K562 (cell line): ENCODE measurements around the gene GPRASP3. TPM values are rescaled to one million over a fixed set of nuclear protein-coding genes. Genes with fewer than 3 reads are reported as not detected.

Source experiments
- ARID3A ChIP-seq: IDR thresholded peaks from 2 replicates; pipeline ENCODE4 v1.6.1; 2012; ENCODE audit warnings: low read depth, low read length, improper control_type of control experiment, borderline replicate concordance
- polyA plus RNA-seq, 8 experiments: library from polyadenylated mRNA; depleted of rRNA in 4 of 8; stranded (reverse) in 5 of 8; unstranded in 3 of 8; fragments of >200 nt; fragmentation: Nextera tagmentation in 2 of 8; fragmentation: Illumina TruSeq in 1 of 8; extraction: Ambion mirVana in 2 of 8; extraction: Trizol in 1 of 8; gene quantifications; 2 replicates each; pipeline versions ENCODE4 v1.2.1 to v1.2.3, GENCODE V29; 2011 to 2014; ENCODE audit warnings: inconsistent platforms in 1 of 8, missing spikeins in 1 of 8
- total RNA-seq, 7 experiments: library from RNA; depleted of rRNA in 6 of 7; stranded (reverse); fragments of >200 nt in 6 of 7; fragmentation: Illumina TruSeq in 2 of 7; extraction: Trizol in 2 of 7; gene quantifications; 2 replicates each; pipeline versions ENCODE4 v1.2.1 to v1.2.3, GENCODE V29; 2011 to 2021; ENCODE audit warnings: low replicate concordance in 1 of 7
- TF ChIP-seq, protein P1 (sequence below): fragments of 200-800 bp; sonication (Bioruptor generic); IDR thresholded peaks from 2 replicates; pipeline ENCODE4 v1.6.1; 2016; ENCODE audit warnings: missing genetic modification characterization, missing compliant biosample characterization

GPRASP3 gene
- total and polyA plus RNA-seq, 9 of the 15 experiments (the other 6 are each of a cell fraction or from before 2014, with no cell fraction given), result 0.50 to 1.9 (median 1.1) TPM

GRCh38 chrX:102711872-102712215 lies 8.7 kb upstream of the GPRASP3 start (continued):
- TF ChIP-seq, protein P1, sequence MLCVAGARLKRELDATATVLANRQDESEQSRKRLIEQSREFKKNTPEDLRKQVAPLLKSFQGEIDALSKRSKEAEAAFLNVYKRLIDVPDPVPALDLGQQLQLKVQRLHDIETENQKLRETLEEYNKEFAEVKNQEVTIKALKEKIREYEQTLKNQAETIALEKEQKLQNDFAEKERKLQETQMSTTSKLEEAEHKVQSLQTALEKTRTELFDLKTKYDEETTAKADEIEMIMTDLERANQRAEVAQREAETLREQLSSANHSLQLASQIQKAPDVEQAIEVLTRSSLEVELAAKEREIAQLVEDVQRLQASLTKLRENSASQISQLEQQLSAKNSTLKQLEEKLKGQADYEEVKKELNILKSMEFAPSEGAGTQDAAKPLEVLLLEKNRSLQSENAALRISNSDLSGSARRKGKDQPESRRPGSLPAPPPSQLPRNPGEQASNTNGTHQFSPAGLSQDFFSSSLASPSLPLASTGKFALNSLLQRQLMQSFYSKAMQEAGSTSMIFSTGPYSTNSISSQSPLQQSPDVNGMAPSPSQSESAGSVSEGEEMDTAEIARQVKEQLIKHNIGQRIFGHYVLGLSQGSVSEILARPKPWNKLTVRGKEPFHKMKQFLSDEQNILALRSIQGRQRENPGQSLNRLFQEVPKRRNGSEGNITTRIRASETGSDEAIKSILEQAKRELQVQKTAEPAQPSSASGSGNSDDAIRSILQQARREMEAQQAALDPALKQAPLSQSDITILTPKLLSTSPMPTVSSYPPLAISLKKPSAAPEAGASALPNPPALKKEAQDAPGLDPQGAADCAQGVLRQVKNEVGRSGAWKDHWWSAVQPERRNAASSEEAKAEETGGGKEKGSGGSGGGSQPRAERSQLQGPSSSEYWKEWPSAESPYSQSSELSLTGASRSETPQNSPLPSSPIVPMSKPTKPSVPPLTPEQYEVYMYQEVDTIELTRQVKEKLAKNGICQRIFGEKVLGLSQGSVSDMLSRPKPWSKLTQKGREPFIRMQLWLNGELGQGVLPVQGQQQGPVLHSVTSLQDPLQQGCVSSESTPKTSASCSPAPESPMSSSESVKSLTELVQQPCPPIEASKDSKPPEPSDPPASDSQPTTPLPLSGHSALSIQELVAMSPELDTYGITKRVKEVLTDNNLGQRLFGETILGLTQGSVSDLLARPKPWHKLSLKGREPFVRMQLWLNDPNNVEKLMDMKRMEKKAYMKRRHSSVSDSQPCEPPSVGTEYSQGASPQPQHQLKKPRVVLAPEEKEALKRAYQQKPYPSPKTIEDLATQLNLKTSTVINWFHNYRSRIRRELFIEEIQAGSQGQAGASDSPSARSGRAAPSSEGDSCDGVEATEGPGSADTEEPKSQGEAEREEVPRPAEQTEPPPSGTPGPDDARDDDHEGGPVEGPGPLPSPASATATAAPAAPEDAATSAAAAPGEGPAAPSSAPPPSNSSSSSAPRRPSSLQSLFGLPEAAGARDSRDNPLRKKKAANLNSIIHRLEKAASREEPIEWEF (CRISPR knock-in tag), result no peak
- TF ChIP-seq ARID3A, result no peak
